Kidney epithelial cell (primary cell): Measurements from ENCODE around the gene MLLT11. TPM values are rescaled to one million over a fixed set of nuclear protein-coding genes. Genes with fewer than 3 reads are reported as not detected.

Experiments used
- DNase-seq: peaks from one replicate; pipeline ENCODE4 v3.0.0-alpha.2; 2010; ENCODE audit warnings: low read depth
- H3K27me3 ChIP-seq: 2 replicates; pipeline ENCODE4 v1.6.0; 2011; ENCODE audit warnings: low read length; ENCODE audit not compliant: control insufficient read depth, insufficient read depth
- H3K36me3 ChIP-seq: 2 replicates; pipeline ENCODE4 v1.5.1; 2011; ENCODE audit warnings: low read length; ENCODE audit not compliant: control insufficient read depth, insufficient read depth
- H3K4me3 ChIP-seq: 2 replicates; pipeline ENCODE4 v1.5.1; 2011; ENCODE audit warnings: low read depth, mild to moderate bottlenecking, control low read depth, low read length
- total RNA-seq: library from RNA; depleted of rRNA; stranded (reverse); fragments of >200 nt; gene quantifications from 2 replicates; pipeline ENCODE4 v1.2.3, GENCODE V29; 2015
- TF ChIP-seq, protein P1 (sequence below): IDR thresholded peaks from 2 replicates; pipeline ENCODE4 v1.5.1; 2011; ENCODE audit warnings: mild to moderate bottlenecking, moderate library complexity, low read length, control low read depth, inconsistent platforms; ENCODE audit not compliant: insufficient read depth, poor library complexity, severe bottlenecking

Gene MLLT11
- total RNA-seq, 1 donor from 2014 or later, result 26.8 TPM

DNA sequence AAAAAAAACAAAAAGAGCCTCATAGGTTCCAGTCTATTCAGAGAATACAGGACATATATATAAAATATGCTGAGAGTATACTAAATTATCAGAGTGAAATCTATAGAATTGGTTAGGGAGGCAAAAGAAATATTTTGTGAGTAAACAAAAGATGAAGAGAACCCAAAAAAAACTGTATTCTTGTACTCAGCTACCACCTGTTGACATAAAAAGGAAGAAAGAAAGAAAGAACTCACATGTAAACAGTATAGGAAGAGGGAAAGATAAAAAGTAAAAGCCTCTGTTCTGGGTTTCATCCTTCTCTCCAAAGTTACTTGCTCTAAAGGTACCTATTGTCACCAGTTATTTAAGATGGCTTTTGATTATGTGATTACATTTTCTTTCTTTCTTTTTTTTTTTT, 33.7 kb upstream of the MLLT11 start:
- Histone ChIP-seq H3K27me3 (no peaks in the 10 kb centered on the region), H3K4me3 (no peak overlapping the region), H3K36me3 (no peaks in the 10 kb centered on the region)
- TF ChIP-seq, protein P1, sequence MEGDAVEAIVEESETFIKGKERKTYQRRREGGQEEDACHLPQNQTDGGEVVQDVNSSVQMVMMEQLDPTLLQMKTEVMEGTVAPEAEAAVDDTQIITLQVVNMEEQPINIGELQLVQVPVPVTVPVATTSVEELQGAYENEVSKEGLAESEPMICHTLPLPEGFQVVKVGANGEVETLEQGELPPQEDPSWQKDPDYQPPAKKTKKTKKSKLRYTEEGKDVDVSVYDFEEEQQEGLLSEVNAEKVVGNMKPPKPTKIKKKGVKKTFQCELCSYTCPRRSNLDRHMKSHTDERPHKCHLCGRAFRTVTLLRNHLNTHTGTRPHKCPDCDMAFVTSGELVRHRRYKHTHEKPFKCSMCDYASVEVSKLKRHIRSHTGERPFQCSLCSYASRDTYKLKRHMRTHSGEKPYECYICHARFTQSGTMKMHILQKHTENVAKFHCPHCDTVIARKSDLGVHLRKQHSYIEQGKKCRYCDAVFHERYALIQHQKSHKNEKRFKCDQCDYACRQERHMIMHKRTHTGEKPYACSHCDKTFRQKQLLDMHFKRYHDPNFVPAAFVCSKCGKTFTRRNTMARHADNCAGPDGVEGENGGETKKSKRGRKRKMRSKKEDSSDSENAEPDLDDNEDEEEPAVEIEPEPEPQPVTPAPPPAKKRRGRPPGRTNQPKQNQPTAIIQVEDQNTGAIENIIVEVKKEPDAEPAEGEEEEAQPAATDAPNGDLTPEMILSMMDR, result no peak
- DNase-seq, result no peak

DNA sequence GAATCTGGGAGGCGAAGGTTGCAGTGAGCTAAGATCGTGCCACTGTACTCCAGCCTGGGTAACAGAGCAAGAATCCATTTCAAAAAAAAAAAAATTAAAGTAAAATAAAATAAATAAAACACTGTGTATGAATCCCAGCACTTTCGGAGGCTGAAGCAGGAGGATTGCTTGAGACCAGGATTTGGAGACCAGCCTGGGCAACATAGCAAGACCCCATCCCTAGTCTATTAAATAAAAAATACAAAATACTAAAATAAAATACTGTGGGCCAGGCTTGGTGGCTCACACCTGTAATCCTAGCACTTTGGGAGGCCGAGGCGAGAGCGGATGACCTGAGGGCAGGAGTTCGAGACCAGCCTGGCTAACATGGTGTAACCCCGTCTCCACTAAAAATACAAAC, 28.0 kb upstream of the MLLT11 start:
- DNase-seq, result no peak
- TF ChIP-seq, protein P1, result no peak
- Histone ChIP-seq H3K36me3 (no peaks in the 10 kb centered on the region), H3K4me3 (no peak overlapping the region), H3K27me3 (no peaks in the 10 kb centered on the region)

DNA sequence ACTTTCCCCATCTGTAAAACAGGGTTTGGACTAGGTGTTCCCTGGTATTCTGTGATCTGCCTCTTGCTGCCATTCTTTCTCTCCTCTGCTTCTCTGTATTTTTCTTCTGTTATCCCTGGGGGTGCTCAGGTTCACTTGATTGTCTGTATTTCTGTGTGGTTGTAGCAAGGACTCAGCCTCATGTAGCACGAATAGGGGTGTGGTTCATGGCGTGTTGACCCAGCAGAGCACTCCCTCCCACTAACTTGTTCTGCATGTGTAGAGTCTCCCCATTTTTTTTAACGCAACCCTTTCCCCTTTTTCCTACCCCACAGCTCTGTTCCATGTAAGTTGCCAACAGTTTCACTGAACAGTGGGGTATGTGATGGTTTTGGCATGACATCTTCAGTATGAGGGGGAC, 25.0 kb upstream of the MLLT11 start:
- no peak overlapping the region for H3K4me3 ChIP-seq
- H3K27me3 ChIP-seq, result no peaks in the 10 kb centered on the region
- TF ChIP-seq, protein P1, result no peak
- no peak for DNase-seq
- no peaks in the 10 kb centered on the region for H3K36me3 ChIP-seq

DNA sequence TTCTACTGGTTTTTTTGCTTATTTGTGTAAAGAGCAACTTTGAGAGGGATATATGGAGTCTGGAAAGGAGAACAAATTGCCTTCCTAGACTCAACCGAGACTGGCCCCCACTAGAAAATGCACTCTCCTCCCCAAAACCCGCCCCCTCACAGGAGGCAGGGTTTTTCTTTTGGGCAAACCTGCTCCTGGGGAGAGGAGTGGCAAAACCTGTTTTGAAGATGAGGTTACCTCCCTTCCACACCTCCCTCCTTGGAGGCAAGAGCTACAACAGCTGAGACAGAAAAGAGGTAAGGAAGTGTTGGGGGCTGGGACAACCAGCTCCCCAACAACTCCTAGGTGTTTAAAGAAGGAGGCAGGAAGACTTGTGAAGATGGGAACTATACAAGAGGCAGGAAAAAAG, 23.8 kb upstream of the MLLT11 start, which contains the start of gene BNIPL:
TSS of gene BNIPL (plus strand) at position 231 of the 400 bp plus-strand sequence. CDS start at position 371, 140 bp downstream.
- no peak for DNase-seq
- H3K4me3 ChIP-seq, result no peak within 1 kb of the TSS
- H3K36me3 ChIP-seq, result no peaks in the 10 kb centered on the region
- TF ChIP-seq, protein P1, result no peak
- H3K27me3 ChIP-seq, result no peaks in the 10 kb centered on the region

DNA sequence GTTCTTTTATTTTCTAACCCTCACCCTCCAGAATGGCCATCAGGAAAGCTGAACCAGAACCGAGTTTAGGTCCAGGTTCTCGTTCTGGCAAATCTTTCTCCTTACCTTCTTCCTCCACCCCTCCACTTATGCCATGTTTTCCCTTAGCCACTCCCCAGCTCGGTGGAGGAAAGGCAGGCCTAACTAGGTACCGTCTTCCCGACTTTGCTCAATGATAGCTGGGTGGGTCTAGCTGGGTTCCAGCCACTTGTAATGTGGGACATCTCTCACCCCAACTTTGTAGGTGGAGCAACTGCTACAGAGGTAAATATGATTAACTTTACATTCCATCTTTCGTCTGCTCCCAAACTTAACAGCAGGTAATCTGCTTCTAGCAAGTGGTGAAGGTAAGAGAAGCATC, 23.2 kb upstream of the MLLT11 start:
- no peak overlapping the region for H3K4me3 ChIP-seq
- TF ChIP-seq, protein P1, result no peak
- no peaks in the 10 kb centered on the region for H3K36me3 ChIP-seq
- no peaks in the 10 kb centered on the region for H3K27me3 ChIP-seq
- DNase-seq, result no peak

DNA sequence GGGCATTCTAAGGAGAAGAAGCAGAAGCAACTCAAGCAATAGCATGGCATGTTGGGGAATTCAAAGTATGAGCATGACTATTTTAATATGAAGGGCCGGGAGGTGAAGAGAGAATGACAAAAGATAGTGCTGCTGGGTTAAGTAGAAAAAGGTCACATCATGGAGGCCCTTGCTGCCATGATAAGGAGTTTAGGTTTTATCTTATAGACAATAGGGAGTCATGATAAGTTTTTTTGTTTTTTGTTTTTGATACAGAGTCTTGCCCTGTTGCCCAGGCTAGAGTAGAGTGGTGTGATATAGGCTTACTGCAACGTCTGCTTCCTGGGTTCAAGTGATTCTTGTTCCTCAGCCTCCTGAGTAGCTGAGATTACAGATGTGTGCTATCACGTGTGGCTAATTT, 20.7 kb upstream of the MLLT11 start:
- Histone ChIP-seq H3K4me3 (no peak overlapping the region), H3K36me3 (no peaks in the 10 kb centered on the region), H3K27me3 (no peaks in the 10 kb centered on the region)
- TF ChIP-seq, protein P1, result no peak
- DNase-seq, result no peak
